Right renal cortex interstitium (tissue), 3 donors: ENCODE results near the gene SUSD6. TPM values are rescaled to one million over a fixed set of nuclear protein-coding genes. Genes with fewer than 3 reads are reported as not detected.
"Not testable (repeated sequence)": the region's sequence is repeated elsewhere in the genome, so short reads cannot be mapped to it uniquely, and the experiment has no call there.

Experiments used
- DNase-seq, 3 donors: peaks; one replicate each; pipeline ENCODE4 v3.0.0-alpha.2; 2013; ENCODE audit warnings: low read depth in 3 of 3, low spot score in 2 of 3
- polyA plus RNA-seq, 3 donors: library from polyadenylated mRNA; unstranded; fragments of 120-200 nt; gene quantifications; one replicate each; pipeline ENCODE4 v1.2.1, GENCODE V29; 2013; ENCODE audit not compliant: insufficient read length in 3 of 3

SUSD6 gene
- polyA plus RNA-seq, 3 donors, result 20.2 to 22.0 (median 20.3) TPM

- DNase-seq, result no peak
These were observed 35.8 kb downstream of the SUSD6 start for GRCh38 chr14:69647213-69647612.

- DNase-seq, result not testable (repeated sequence)
These were observed 36.2 kb downstream of the SUSD6 start for GRCh38 chr14:69647642-69648041.

- no peak for DNase-seq
These were observed 37.4 kb downstream of the SUSD6 start for GRCh38 chr14:69648480-69649451.

GRCh38 chr14:69650948-69651369, 39.6 kb downstream of the SUSD6 start:
- no peak for DNase-seq

GRCh38 chr14:69651664-69652063, 40.3 kb downstream of the SUSD6 start:
- no peak for DNase-seq

GRCh38 chr14:69652942-69653684, 41.7 kb downstream of the SUSD6 start:
- no peak for DNase-seq

- DNase-seq, result no peak
These were observed 42.7 kb downstream of the SUSD6 start for GRCh38 chr14:69654116-69654515.

GRCh38 chr14:69657950-69658355, 46.6 kb downstream of the SUSD6 start:
- DNase-seq, result no peak

GRCh38 chr14:69658664-69659261, 47.4 kb downstream of the SUSD6 start:
- DNase-seq, result no peak

GRCh38 chr14:69660344-69661193, 49.2 kb downstream of the SUSD6 start:
- DNase-seq, result no peak

GRCh38 chr14:69661194-69661537, 49.8 kb downstream of the SUSD6 start:
- DNase-seq, result no peak

- DNase-seq, result no peak
These were observed 51.4 kb downstream of the SUSD6 start for GRCh38 chr14:69662636-69663299.

GRCh38 chr14:69663300-69663643, 51.9 kb downstream of the SUSD6 start:
- no peak for DNase-seq

GRCh38 chr14:69664265-69664664, 52.9 kb downstream of the SUSD6 start:
- DNase-seq, result no peak

GRCh38 chr14:69664865-69665526, 53.6 kb downstream of the SUSD6 start:
- no peak for DNase-seq

- DNase-seq, result no peak
These were observed 54.2 kb downstream of the SUSD6 start for GRCh38 chr14:69665631-69666030.

GRCh38 chr14:69666112-69666511, 54.7 kb downstream of the SUSD6 start:
- no peak for DNase-seq

GRCh38 chr14:69666690-69667211, 55.4 kb downstream of the SUSD6 start:
- no peak for DNase-seq

- DNase-seq, result no peak
These were observed 56.5 kb downstream of the SUSD6 start for GRCh38 chr14:69667938-69668335.
